ENCODE measurements around the gene PARP8. TPM values are rescaled to one million over a fixed set of nuclear protein-coding genes. Genes with fewer than 3 reads are reported as not detected.

PARP8 gene
- total RNA-seq, 2 experiments from 2014 or later: 181 to 200 TPM

DNA sequence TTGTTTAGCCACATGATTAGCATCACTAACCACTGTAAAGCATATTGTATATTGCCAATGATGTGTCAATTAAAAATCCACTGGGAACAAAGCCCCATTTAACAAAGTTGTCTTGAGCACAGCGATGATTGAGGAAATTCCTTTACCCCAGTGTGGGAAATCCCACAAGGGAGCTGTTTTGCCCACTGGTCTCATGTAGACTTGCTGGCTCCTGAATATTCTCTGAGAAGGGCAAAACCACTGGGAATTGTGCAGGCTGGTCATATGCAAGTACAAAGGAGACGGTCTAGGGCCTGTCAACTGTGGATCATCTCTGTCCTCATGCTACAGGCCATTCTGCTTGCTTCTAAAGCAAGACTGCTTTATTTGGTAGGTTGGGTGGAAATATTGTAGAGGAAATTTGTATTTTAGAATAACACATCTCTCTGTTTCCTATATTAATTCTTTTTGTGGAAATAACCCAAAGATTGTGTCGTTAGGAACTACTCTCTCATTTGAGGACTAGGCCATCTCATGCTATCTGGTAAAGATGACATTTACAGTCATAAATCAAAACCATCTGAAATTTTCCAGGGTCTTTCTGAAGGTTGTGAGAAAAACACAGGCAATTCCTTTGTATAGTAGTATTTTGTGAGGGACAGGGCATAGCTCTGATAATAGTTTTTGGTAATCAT, 60.2 kb downstream of the PARP8 start:
- ChIA-PET POLR2A (interaction anchor here (0.6 to 1.7 kb wide), 7 partner anchors 10 to 281 kb away, joined by 3 to 6 read pairs (median 4); no protein-coding TSS in a partner anchor), CTCF (interaction anchor here (0.7 to 2.0 kb wide), 5 partner anchors 8 to 286 kb away, joined by 3 to 7 read pairs (median 4); partner anchors contain the start of gene EMB)
- TF ChIP-seq, protein P1, sequence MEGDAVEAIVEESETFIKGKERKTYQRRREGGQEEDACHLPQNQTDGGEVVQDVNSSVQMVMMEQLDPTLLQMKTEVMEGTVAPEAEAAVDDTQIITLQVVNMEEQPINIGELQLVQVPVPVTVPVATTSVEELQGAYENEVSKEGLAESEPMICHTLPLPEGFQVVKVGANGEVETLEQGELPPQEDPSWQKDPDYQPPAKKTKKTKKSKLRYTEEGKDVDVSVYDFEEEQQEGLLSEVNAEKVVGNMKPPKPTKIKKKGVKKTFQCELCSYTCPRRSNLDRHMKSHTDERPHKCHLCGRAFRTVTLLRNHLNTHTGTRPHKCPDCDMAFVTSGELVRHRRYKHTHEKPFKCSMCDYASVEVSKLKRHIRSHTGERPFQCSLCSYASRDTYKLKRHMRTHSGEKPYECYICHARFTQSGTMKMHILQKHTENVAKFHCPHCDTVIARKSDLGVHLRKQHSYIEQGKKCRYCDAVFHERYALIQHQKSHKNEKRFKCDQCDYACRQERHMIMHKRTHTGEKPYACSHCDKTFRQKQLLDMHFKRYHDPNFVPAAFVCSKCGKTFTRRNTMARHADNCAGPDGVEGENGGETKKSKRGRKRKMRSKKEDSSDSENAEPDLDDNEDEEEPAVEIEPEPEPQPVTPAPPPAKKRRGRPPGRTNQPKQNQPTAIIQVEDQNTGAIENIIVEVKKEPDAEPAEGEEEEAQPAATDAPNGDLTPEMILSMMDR (IDR thresholded peaks at IDR 0.05): no peak
- Histone ChIP-seq H3K9me3 (ENCODE audit: control insufficient read depth in 1 of 2, insufficient read depth in 1 of 2, low read length in 2 of 2) (no peaks in the 10 kb centered on the region), H3K4me1 (ENCODE audit: insufficient read depth, low read length) (peaks cover 17% of the 10 kb centered on the region), H3K27me3 (ENCODE audit: control insufficient read depth in 1 of 2, insufficient read depth in 2 of 2, low read length in 2 of 2) (no peaks in the 10 kb centered on the region), H3K27ac (ENCODE audit: low read depth in 1 of 2, low read length in 2 of 2) (no peak overlapping the region), H3K36me3 (ENCODE audit: insufficient read depth, low read length) (no peaks in the 10 kb centered on the region), H3K4me3 (ENCODE audit: low read length) (no peak overlapping the region)
- H3K36me3 Mint-ChIP-seq (ENCODE audit: low read depth): peaks cover 5% of the 10 kb centered on the region
- intact Hi-C loops (cut with DNase I, micrococcal nuclease): loop anchor here in 1 of 2 experiments (2.0 kb wide), 1 partner anchor 14 kb away; no protein-coding TSS in a partner anchor
- peak overlapping the region; percentile 70 for H3K27ac Mint-ChIP-seq
- DNase-seq (no peak), ATAC-seq (ENCODE audit: poor library complexity) (no peak)
- H3K9me3 Mint-ChIP-seq: no peaks in the 10 kb centered on the region
- peaks cover 79% of the 10 kb centered on the region for H3K4me1 Mint-ChIP-seq (ENCODE audit: low read depth)
- H3K27me3 Mint-ChIP-seq: no peaks in the 10 kb centered on the region
- peak overlapping the region; percentile 52 for H3K4me3 Mint-ChIP-seq

DNA sequence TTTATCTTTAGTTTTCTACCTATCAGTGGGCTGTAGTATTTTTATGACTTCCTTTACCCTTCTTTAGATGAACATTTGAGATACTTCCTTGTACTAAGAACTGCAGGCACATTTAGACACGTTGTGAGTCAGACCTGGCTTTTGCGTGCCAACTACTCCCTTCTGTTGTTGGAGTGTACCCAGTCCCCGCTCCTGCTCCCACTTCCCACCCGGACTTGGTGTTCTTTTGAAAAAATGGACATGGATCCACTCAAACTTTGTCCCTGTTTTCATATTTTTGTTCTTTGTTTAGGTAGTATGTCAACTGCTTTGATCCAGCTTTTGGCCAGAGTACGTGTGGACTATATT, 60.7 kb downstream of the PARP8 start:
- Histone ChIP-seq H3K9me3 (ENCODE audit: control insufficient read depth in 1 of 2, insufficient read depth in 1 of 2, low read length in 2 of 2) (no peaks in the 10 kb centered on the region), H3K36me3 (ENCODE audit: insufficient read depth, low read length) (no peaks in the 10 kb centered on the region), H3K4me3 (ENCODE audit: low read length) (no peak overlapping the region), H3K27ac (ENCODE audit: low read depth in 1 of 2, low read length in 2 of 2) (peak overlapping the region in 1 of 2 donors; percentile 14), H3K27me3 (ENCODE audit: control insufficient read depth in 1 of 2, insufficient read depth in 2 of 2, low read length in 2 of 2) (no peaks in the 10 kb centered on the region), H3K4me1 (ENCODE audit: insufficient read depth, low read length) (peaks cover 17% of the 10 kb centered on the region)
- DNase-seq (peak in 4 of 14 experiments; percentile 27 to 47 (median 36)), ATAC-seq (ENCODE audit: poor library complexity) (peak; percentile 60)
- Mint-ChIP-seq H3K27ac (peak overlapping the region; percentile 70), H3K4me1 (ENCODE audit: low read depth) (peaks cover 79% of the 10 kb centered on the region), H3K36me3 (ENCODE audit: low read depth) (peaks cover 5% of the 10 kb centered on the region), H3K27me3 (no peaks in the 10 kb centered on the region), H3K4me3 (peak overlapping the region; percentile 52), H3K9me3 (no peaks in the 10 kb centered on the region)
- TF ChIP-seq, protein P1 (IDR thresholded peaks at IDR 0.05): no peak
- intact Hi-C loops (cut with DNase I, micrococcal nuclease): loop anchor here in 1 of 2 experiments (2.0 kb wide), 1 partner anchor 14 kb away; no protein-coding TSS in a partner anchor
- CTCF ChIA-PET: interaction anchor here (1.5 to 2.0 kb wide), 2 partner anchors 8 to 10 kb away, joined by 4 to 7 read pairs; no protein-coding TSS in a partner anchor
- POLR2A ChIA-PET: interaction anchor here (0.6 to 1.3 kb wide), 2 partner anchors 10 to 14 kb away, joined by 3 to 5 read pairs; no protein-coding TSS in a partner anchor

DNA sequence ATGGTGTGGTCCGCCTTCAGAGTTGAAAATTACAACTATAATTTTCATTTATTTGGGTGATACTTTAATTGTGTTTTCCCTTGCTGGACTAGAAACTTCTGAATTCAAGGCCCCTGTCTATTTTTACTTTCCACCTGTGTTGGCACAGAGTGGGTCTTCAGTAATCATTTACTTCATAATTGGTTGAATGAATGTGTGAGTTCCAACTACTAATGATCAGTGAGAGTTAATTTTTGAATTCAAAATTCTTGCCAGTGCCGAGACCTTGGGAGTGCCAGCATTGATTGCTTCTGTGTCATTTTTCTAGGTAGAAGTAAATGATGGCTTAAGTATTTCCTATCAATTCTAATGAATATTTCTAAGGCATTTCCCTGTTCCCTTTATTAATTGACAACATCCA, 61.4 kb downstream of the PARP8 start:
- peak overlapping the region; percentile 15 for H3K4me3 Mint-ChIP-seq
- Histone ChIP-seq H3K36me3 (ENCODE audit: insufficient read depth, low read length) (no peaks in the 10 kb centered on the region), H3K4me1 (ENCODE audit: insufficient read depth, low read length) (peaks cover 11% of the 10 kb centered on the region), H3K4me3 (ENCODE audit: low read length) (no peak overlapping the region), H3K27me3 (ENCODE audit: control insufficient read depth in 1 of 2, insufficient read depth in 2 of 2, low read length in 2 of 2) (no peaks in the 10 kb centered on the region), H3K27ac (ENCODE audit: low read depth in 1 of 2, low read length in 2 of 2) (no peak overlapping the region), H3K9me3 (ENCODE audit: control insufficient read depth in 1 of 2, insufficient read depth in 1 of 2, low read length in 2 of 2) (peaks cover 0 to 4% of the 10 kb centered on the region in 2 experiments)
- intact Hi-C loops (cut with DNase I, micrococcal nuclease): loop anchor here in 1 of 2 experiments (2.0 kb wide), 1 partner anchor 15 kb away; no protein-coding TSS in a partner anchor
- TF ChIP-seq, protein P1 (IDR thresholded peaks at IDR 0.05): no peak
- H3K4me1 Mint-ChIP-seq (ENCODE audit: low read depth): peaks cover 73% of the 10 kb centered on the region
- ATAC-seq (ENCODE audit: poor library complexity) (no peak), DNase-seq (no peak)
- ChIA-PET CTCF (no interaction called here), POLR2A (interaction anchor here (1.3 kb wide), 1 partner anchor 11 kb away, joined by 3 read pairs; no protein-coding TSS in a partner anchor)
- H3K27me3 Mint-ChIP-seq: no peaks in the 10 kb centered on the region
- no peaks in the 10 kb centered on the region for H3K9me3 Mint-ChIP-seq
- peaks cover 5% of the 10 kb centered on the region for H3K36me3 Mint-ChIP-seq (ENCODE audit: low read depth)
- peak overlapping the region; percentile 70 for H3K27ac Mint-ChIP-seq

Measured in CD4-positive, alpha-beta T cell (primary cell).